HepG2 (cell line): ENCODE results near the gene PKD2L1. TPM values are rescaled to one million over a fixed set of nuclear protein-coding genes. Genes with fewer than 3 reads are reported as not detected.

Experiments used
- DDIT3 ChIP-seq: sonication (generic); formaldehyde crosslinking; IDR thresholded peaks from 2 replicates; pipeline ENCODE4 v1.4.0; 2020; ENCODE audit warnings: mild to moderate bottlenecking, missing genetic modification reagents
- HOXA3 ChIP-seq: sonication (generic); formaldehyde crosslinking; IDR thresholded peaks from 2 replicates; pipeline ENCODE4 v1.5.0; 2020; ENCODE audit warnings: missing genetic modification reagents
- JUNB ChIP-seq: sonication (generic); formaldehyde crosslinking; IDR thresholded peaks from 2 replicates; pipeline ENCODE4 v1.8.0; 2022; ENCODE audit warnings: missing genetic modification reagents, mild to moderate bottlenecking, borderline replicate concordance
- MEIS2 ChIP-seq: sonication (generic); formaldehyde crosslinking; IDR thresholded peaks from 2 replicates; pipeline ENCODE4 v1.9.0; 2021; ENCODE audit warnings: mild to moderate bottlenecking, missing genetic modification reagents
- MTF1 ChIP-seq: sonication (generic); formaldehyde crosslinking; IDR thresholded peaks from 2 replicates; pipeline ENCODE4 v1.5.0; 2020; ENCODE audit warnings: missing genetic modification reagents
- MYC ChIP-seq: sonication (generic); formaldehyde crosslinking; IDR thresholded peaks from 2 replicates; pipeline ENCODE4 v1.9.0; 2021; ENCODE audit warnings: missing genetic modification reagents, borderline replicate concordance
- TBX2 ChIP-seq: sonication (generic); formaldehyde crosslinking; IDR thresholded peaks from 2 replicates; pipeline ENCODE4 v1.5.0; 2020; ENCODE audit warnings: missing genetic modification reagents, mild to moderate bottlenecking, borderline replicate concordance
- ZBTB43 ChIP-seq: sonication (generic); formaldehyde crosslinking; conservative IDR thresholded peaks from 2 replicates; pipeline ENCODE4 v1.4.0; 2020; ENCODE audit warnings: missing genetic modification reagents
- ZMYM2 ChIP-seq: sonication (generic); formaldehyde crosslinking; IDR thresholded peaks from 2 replicates; pipeline ENCODE4 v1.8.0; 2022; ENCODE audit warnings: mild to moderate bottlenecking, missing genetic modification reagents
- ZNF234 ChIP-seq: sonication (generic); formaldehyde crosslinking; conservative IDR thresholded peaks from 2 replicates; pipeline ENCODE4 v1.5.1; 2020; ENCODE audit warnings: mild to moderate bottlenecking, missing genetic modification reagents
- ZNF564 ChIP-seq: sonication (generic); formaldehyde crosslinking; IDR thresholded peaks from 2 replicates; pipeline ENCODE4 v1.8.1; 2023; ENCODE audit warnings: mild to moderate bottlenecking, missing genetic modification reagents
- ZNF672 ChIP-seq: sonication (generic); formaldehyde crosslinking; IDR thresholded peaks from 2 replicates; pipeline ENCODE4 v1.8.1; 2022; ENCODE audit warnings: missing genetic modification reagents
- polyA plus RNA-seq, 8 experiments: library from polyadenylated mRNA; depleted of rRNA in 3 of 8; stranded (reverse) in 7 of 8; unstranded in 1 of 8; fragments of >200 nt; fragmentation: Illumina TruSeq in 4 of 8; extraction: Trizol in 4 of 8; gene quantifications; 2 replicates each; pipeline versions ENCODE4 v1.2.1 to v1.2.3, GENCODE V29; 2011 to 2016; ENCODE audit warnings: low read depth in 4 of 8, missing spikeins in 1 of 8, mixed read lengths in 1 of 8; ENCODE audit not compliant: insufficient read depth in 1 of 8
- total RNA-seq, 5 experiments: library from RNA; depleted of rRNA; stranded (reverse); fragments of >200 nt; fragmentation: Illumina TruSeq; extraction: Trizol; gene quantifications; 2 replicates each; pipeline ENCODE4 v1.2.3, GENCODE V29; 2016; ENCODE audit warnings: low read depth in 1 of 5
- TF ChIP-seq, protein P1 (sequence below): IDR thresholded peaks from 2 replicates; pipeline ENCODE4 v1.4.0; 2020; ENCODE audit warnings: mild to moderate bottlenecking, missing genetic modification reagents
- TF ChIP-seq, protein P2 (sequence below): sonication (generic); formaldehyde crosslinking; IDR thresholded peaks from 2 replicates; pipeline ENCODE4 v1.4.0; 2020; ENCODE audit warnings: missing genetic modification reagents, mild to moderate bottlenecking, borderline replicate concordance
- TF ChIP-seq, protein P3 (sequence below): sonication (generic); formaldehyde crosslinking; IDR thresholded peaks from 2 replicates; pipeline ENCODE4 v1.8.1; 2023; ENCODE audit warnings: mild to moderate bottlenecking, missing genetic modification reagents
- TF ChIP-seq, protein P4 (sequence below): sonication (generic); formaldehyde crosslinking; IDR thresholded peaks from 2 replicates; pipeline ENCODE4 v1.8.0; 2022; ENCODE audit warnings: mild to moderate bottlenecking, missing genetic modification reagents, borderline replicate concordance

PKD2L1 gene
- total and polyA plus RNA-seq, 2 of the 13 experiments (the other 11 are each of a cell fraction or from before 2014, with no cell fraction given), result 0.07 to 0.15 TPM

DNA sequence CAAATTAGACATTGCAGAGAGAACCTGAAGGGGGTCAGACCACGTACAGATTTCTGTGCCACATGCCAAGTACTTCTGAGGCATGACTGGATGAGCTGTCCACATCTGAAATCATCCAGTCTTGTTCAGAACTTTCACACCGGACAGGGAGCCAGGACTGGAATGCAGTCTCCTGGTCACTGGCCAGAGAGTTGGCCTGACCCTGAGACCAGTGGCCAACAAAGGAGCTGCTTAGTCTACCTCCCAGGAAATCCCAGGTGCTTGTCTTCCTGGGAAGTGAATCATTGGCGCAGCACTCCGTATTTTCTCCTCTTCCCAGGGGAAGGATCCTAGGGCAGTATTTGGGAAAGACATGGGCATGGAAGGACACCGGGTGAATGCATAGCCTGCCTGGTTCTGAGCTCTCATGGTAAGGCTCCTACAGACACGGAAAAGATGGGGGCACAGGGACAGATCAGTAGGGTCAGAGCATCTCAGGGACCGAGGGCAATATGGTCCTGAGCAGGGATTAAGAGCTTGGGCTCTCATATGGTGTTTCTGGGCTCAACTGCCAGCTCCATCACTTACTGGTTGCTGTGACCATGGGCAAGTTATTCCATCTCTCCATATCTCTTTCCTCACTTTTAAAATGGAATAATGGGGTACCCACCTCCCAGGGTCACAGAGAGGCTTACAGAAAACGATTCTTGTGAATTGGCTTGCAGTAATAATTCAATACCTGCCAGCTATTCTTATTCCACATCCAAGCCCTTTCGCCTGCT, 15.7 kb upstream of the PKD2L1 start (continued):
- TF ChIP-seq, protein P1, sequence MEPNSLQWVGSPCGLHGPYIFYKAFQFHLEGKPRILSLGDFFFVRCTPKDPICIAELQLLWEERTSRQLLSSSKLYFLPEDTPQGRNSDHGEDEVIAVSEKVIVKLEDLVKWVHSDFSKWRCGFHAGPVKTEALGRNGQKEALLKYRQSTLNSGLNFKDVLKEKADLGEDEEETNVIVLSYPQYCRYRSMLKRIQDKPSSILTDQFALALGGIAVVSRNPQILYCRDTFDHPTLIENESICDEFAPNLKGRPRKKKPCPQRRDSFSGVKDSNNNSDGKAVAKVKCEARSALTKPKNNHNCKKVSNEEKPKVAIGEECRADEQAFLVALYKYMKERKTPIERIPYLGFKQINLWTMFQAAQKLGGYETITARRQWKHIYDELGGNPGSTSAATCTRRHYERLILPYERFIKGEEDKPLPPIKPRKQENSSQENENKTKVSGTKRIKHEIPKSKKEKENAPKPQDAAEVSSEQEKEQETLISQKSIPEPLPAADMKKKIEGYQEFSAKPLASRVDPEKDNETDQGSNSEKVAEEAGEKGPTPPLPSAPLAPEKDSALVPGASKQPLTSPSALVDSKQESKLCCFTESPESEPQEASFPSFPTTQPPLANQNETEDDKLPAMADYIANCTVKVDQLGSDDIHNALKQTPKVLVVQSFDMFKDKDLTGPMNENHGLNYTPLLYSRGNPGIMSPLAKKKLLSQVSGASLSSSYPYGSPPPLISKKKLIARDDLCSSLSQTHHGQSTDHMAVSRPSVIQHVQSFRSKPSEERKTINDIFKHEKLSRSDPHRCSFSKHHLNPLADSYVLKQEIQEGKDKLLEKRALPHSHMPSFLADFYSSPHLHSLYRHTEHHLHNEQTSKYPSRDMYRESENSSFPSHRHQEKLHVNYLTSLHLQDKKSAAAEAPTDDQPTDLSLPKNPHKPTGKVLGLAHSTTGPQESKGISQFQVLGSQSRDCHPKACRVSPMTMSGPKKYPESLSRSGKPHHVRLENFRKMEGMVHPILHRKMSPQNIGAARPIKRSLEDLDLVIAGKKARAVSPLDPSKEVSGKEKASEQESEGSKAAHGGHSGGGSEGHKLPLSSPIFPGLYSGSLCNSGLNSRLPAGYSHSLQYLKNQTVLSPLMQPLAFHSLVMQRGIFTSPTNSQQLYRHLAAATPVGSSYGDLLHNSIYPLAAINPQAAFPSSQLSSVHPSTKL (CRISPR knock-in tag), result 0 out of 2 replicates have a peak, but pooled peaks have one; percentile 23
- TF ChIP-seq HOXA3 (CRISPR knock-in tag) (peak; percentile 51; the same call in 1 of the 2 replicates), JUNB (CRISPR knock-in tag) (no peak), ZBTB43 (CRISPR knock-in tag) (0 out of 2 replicates have a peak, but pooled peaks have one; percentile 40), ZNF234 (CRISPR knock-in tag) (no peak), DDIT3 (CRISPR knock-in tag) (no peak), ZNF672 (CRISPR knock-in tag) (0 out of 2 replicates have a peak, but pooled peaks have one; percentile 1), TBX2 (CRISPR knock-in tag) (peak; percentile 37; the same call in 1 of the 2 replicates), ZMYM2 (0 out of 2 replicates have a peak, but pooled peaks have one; percentile 3), MEIS2 (CRISPR knock-in tag) (peak; percentile 66; the same call in 1 of the 2 replicates), ZNF564 (CRISPR knock-in tag) (no peak), MYC (CRISPR knock-in tag) (0 out of 2 replicates have a peak, but pooled peaks have one; percentile 44), MTF1 (CRISPR knock-in tag) (no peak)
- TF ChIP-seq, protein P2, sequence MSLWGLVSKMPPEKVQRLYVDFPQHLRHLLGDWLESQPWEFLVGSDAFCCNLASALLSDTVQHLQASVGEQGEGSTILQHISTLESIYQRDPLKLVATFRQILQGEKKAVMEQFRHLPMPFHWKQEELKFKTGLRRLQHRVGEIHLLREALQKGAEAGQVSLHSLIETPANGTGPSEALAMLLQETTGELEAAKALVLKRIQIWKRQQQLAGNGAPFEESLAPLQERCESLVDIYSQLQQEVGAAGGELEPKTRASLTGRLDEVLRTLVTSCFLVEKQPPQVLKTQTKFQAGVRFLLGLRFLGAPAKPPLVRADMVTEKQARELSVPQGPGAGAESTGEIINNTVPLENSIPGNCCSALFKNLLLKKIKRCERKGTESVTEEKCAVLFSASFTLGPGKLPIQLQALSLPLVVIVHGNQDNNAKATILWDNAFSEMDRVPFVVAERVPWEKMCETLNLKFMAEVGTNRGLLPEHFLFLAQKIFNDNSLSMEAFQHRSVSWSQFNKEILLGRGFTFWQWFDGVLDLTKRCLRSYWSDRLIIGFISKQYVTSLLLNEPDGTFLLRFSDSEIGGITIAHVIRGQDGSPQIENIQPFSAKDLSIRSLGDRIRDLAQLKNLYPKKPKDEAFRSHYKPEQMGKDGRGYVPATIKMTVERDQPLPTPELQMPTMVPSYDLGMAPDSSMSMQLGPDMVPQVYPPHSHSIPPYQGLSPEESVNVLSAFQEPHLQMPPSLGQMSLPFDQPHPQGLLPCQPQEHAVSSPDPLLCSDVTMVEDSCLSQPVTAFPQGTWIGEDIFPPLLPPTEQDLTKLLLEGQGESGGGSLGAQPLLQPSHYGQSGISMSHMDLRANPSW (CRISPR knock-in tag), result 0 out of 2 replicates have a peak, but pooled peaks have one; percentile 17
- TF ChIP-seq, protein P3, sequence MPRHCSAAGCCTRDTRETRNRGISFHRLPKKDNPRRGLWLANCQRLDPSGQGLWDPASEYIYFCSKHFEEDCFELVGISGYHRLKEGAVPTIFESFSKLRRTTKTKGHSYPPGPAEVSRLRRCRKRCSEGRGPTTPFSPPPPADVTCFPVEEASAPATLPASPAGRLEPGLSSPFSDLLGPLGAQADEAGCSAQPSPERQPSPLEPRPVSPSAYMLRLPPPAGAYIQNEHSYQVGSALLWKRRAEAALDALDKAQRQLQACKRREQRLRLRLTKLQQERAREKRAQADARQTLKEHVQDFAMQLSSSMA (CRISPR knock-in tag), result 0 out of 2 replicates have a peak, but pooled peaks have one; percentile 34
- TF ChIP-seq, protein P4, sequence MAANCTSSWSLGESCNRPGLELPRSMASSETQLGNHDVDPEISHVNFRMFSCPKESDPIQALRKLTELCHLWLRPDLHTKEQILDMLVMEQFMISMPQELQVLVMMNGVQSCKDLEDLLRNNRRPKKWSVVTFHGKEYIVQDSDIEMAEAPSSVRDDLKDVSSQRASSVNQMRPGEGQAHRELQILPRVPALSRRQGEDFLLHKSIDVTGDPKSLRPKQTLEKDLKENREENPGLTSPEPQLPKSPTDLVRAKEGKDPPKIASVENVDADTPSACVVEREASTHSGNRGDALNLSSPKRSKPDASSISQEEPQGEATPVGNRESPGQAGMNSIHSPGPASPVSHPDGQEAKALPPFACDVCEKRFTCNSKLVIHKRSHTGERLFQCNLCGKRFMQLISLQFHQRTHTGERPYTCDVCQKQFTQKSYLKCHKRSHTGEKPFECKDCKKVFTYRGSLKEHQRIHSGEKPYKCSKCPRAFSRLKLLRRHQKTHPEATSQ (CRISPR knock-in tag), result no peak
